NCI-H748 treated with DMSO at 0.1 percent for 48 hours (cell line): Measurements from ENCODE around the gene NOX1.
"Not testable (repeated sequence)": the region's sequence is repeated elsewhere in the genome, so short reads cannot be mapped to it uniquely, and the experiment has no call there.

Source experiments
- DNase-seq: peaks from one replicate; lab custom pipeline; 2025; lab: John Stamatoyannopoulos, UW

NOX1 gene

GRCh38 chrX:100819534-100819836 lies 54.7 kb downstream of the NOX1 start:
- no peak for DNase-seq

GRCh38 chrX:100817340-100817739 lies 56.8 kb downstream of the NOX1 start:
- no peak for DNase-seq

GRCh38 chrX:100812216-100813158 lies 61.7 kb downstream of the NOX1 start:
- DNase-seq: no peak

GRCh38 chrX:100808265-100808664 lies 65.9 kb downstream of the NOX1 start:
- not testable (repeated sequence) for DNase-seq

GRCh38 chrX:100804780-100805179 lies 69.4 kb downstream of the NOX1 start:
- no peak for DNase-seq

- DNase-seq: no peak
These were observed 71.3 kb downstream of the NOX1 start for GRCh38 chrX:100802843-100803242.

GRCh38 chrX:100798484-100799214 lies 75.5 kb downstream of the NOX1 start:
- no peak for DNase-seq

- no peak for DNase-seq
These were observed 76.8 kb downstream of the NOX1 start for GRCh38 chrX:100797359-100797758.

- DNase-seq: not testable (repeated sequence)
These were observed 77.8 kb downstream of the NOX1 start for GRCh38 chrX:100796371-100796770.
